Measurements from ENCODE around the gene GAS2. TPM values are rescaled to one million over a fixed set of nuclear protein-coding genes. Genes with fewer than 3 reads are reported as not detected.

GAS2 gene
- total and polyA plus RNA-seq, 2 of the 4 experiments (the other 2 are of a cell fraction): 0.51 to 0.90 TPM

DNA sequence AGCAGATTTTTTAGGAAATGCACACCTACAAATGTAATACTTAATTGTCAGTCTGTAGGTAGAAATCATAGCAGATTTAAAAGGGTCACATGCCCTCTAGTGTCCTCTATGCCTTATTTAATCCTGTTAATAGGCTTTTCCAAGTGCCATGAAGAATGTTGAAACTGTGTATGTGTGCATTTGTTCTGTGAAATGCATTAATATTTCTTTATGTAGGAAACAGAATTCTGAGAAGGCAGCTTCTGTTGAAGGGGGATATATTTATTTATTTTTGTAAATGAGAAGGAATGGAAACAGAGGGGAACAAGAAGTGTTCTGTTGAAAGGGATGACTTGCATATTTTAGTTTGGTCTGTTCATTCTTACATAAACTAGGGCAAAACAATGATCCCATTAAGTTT, 112.2 kb downstream of the GAS2 start:
- H3K4me3 ChIP-seq (ENCODE audit: insufficient read depth, low read depth, low read length): no peak overlapping the region
- H3K9me3 ChIP-seq (ENCODE audit: control insufficient read depth, insufficient read depth, low read length): no peaks in the 10 kb centered on the region
- H3K4me2 ChIP-seq (ENCODE audit: low read depth, low read length): no peak overlapping the region
- H3K9me1 ChIP-seq (ENCODE audit: insufficient read depth, low read length): no peaks in the 10 kb centered on the region
- intact Hi-C loops (cut with micrococcal nuclease) (no loop called here), in situ Hi-C loops (cut with MboI; ENCODE audit: low sequenced_read_pairs) (no loop called here), dilution Hi-C loops (cut with HindIII; ENCODE audit: low sequenced_read_pairs, unreplicated experiment) (no loop called here)
- H3K4me1 ChIP-seq (ENCODE audit: control insufficient read depth, insufficient read depth, low read length): no peaks in the 10 kb centered on the region
- no peak overlapping the region for H4K91ac ChIP-seq (ENCODE audit: insufficient read depth, low read depth, low read length)
- H3K18ac ChIP-seq (ENCODE audit: low read depth, low read length): no peak overlapping the region
- H2BK120ac ChIP-seq (ENCODE audit: low read depth, low read length): no peak overlapping the region
- no peaks in the 10 kb centered on the region for H4K20me1 ChIP-seq (ENCODE audit: insufficient read depth, low read length)
- H2BK15ac ChIP-seq (ENCODE audit: low read depth, low read length): no peak overlapping the region
- no peak overlapping the region for H2BK5ac ChIP-seq (ENCODE audit: low read depth, low read length, poor library complexity, severe bottlenecking)
- ChIA-PET POLR2A (ENCODE audit: unreplicated experiment) (no interaction called here), CTCF (no interaction called here)
- H3K27me3 ChIP-seq (ENCODE audit: control insufficient read depth, insufficient read depth, low read length): 0 out of 2 replicates have a peak, but pooled peaks cover 1% of the 10 kb centered on the region
- no TSS peak for BruUV-seq (replicated peaks)
- H4K8ac ChIP-seq (ENCODE audit: low read depth in 2 of 2, low read length in 2 of 2): no peak overlapping the region
- H2BK20ac ChIP-seq (ENCODE audit: low read depth, low read length): no peak overlapping the region
- H3K23ac ChIP-seq (ENCODE audit: low read depth, low read length): no peak overlapping the region
- H3K27ac ChIP-seq (ENCODE audit: insufficient read depth, low read length): no peak overlapping the region
- no peak overlapping the region for H2AK5ac ChIP-seq (ENCODE audit: low read depth, low read length)
- no peak overlapping the region for H3K14ac ChIP-seq (replicated peaks; ENCODE audit: low read depth, low read length)
- no peak overlapping the region for H3K56ac ChIP-seq (ENCODE audit: extremely low read depth, insufficient read depth, low read length)
- DNase-seq: no peak
- TF ChIP-seq BHLHE40 (IDR thresholded peaks at IDR 0.05; ENCODE audit: low read depth, low read length): no peak
- TF ChIP-seq CHD1 (IDR thresholded peaks at IDR 0.05; ENCODE audit: low read depth, low read length): no peak
- no peak for TF ChIP-seq POLR2A (IDR thresholded peaks at IDR 0.05; ENCODE audit: low read depth, low read length)
- peak; percentile 75 for TF ChIP-seq NFE2L2 (IDR thresholded peaks at IDR 0.05; ENCODE audit: low read depth, low read length)
- H3K4ac ChIP-seq (ENCODE audit: low read depth, low read length): no peak overlapping the region
- ATAC-seq (ENCODE audit: low read depth): no peak
- no peaks in the 10 kb centered on the region for H3K36me3 ChIP-seq (ENCODE audit: control insufficient read depth, insufficient read depth, low read length)
- no peak overlapping the region for H4K5ac ChIP-seq (ENCODE audit: low read depth, low read length)
- no peak overlapping the region for H2AFZ ChIP-seq (replicated peaks; ENCODE audit: low read length, poor library complexity)
- no peak overlapping the region for H2AK9ac ChIP-seq (replicated peaks; ENCODE audit: low read depth, low read length, poor library complexity)
- no peak overlapping the region for H3K9ac ChIP-seq (ENCODE audit: low read depth, low read length)
- no peaks in the 10 kb centered on the region for H3K79me1 ChIP-seq (ENCODE audit: low read depth in 1 of 2, low read length in 2 of 2)

Data from IMR-90 (cell line).